Effector memory CD8-positive, alpha-beta T cell (primary cell): ENCODE measurements around the gene GRID1.

Experiments
- ATAC-seq: fragments of 150-1000 bp; cut with Tn5 transposase; replicated peaks from 2 replicates; pipeline ENCODE4 v1.10.0; 2021; ENCODE audit warnings: mild to moderate bottlenecking, moderate library complexity
- DNase-seq, 3 experiments: peaks; one replicate each; pipeline ENCODE4 v3.0.0; 2021
- H3K27ac Mint-ChIP-seq, 2 donors: one replicate each; pipeline ENCODE4 v1.8.0; 2022; ENCODE audit warnings: mild to moderate bottlenecking in 2 of 2, mixed read lengths in 2 of 2, moderate library complexity in 2 of 2
- H3K27me3 Mint-ChIP-seq, 2 donors: one replicate each; pipeline ENCODE4 v1.8.0; 2022; ENCODE audit warnings: mixed read lengths in 2 of 2
- H3K36me3 Mint-ChIP-seq: one replicate; pipeline ENCODE4 v1.8.0; 2022; ENCODE audit warnings: mild to moderate bottlenecking, moderate library complexity, mixed read lengths; ENCODE audit not compliant: insufficient read depth
- H3K4me1 Mint-ChIP-seq, 2 donors: one replicate each; pipeline ENCODE4 v1.8.0; 2022; ENCODE audit warnings: low read depth in 2 of 2, mixed read lengths in 2 of 2
- H3K4me3 Mint-ChIP-seq, 2 donors: one replicate each; pipeline ENCODE4 v1.8.0; 2022; ENCODE audit warnings: mild to moderate bottlenecking in 2 of 2, mixed read lengths in 2 of 2, moderate library complexity in 2 of 2
- H3K9me3 Mint-ChIP-seq, 2 donors: one replicate each; pipeline ENCODE4 v1.8.0; 2022; ENCODE audit warnings: mixed read lengths in 2 of 2

GRID1 gene

DNA sequence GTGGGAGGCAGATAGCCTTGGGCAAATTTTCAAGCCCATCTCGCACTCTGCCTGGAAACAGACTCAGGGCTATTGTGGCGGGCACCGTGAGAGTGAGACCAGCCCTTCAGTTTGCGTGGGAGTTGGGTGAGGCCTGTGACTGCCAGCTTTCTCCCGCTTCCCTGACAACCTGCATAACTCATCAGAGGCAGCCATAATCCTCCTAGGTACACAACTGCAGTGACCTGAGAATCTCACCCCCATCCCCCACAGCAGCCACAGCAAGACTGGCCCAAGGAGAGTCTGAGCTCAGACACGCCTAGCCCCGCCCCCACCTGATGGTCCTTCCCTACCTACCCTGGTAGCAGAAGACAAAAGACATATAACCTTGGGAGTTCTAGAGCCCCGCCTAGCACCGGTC is 275.4 kb downstream of the GRID1 start:
- Mint-ChIP-seq H3K27me3 (peaks cover 16 to 31% of the 10 kb centered on the region in 2 donors), H3K9me3 (no peaks in the 10 kb centered on the region), H3K27ac (no peak overlapping the region), H3K4me3 (no peak overlapping the region), H3K4me1 (no peaks in the 10 kb centered on the region), H3K36me3 (no peaks in the 10 kb centered on the region)
- ATAC-seq (no peak), DNase-seq (no peak)

DNA sequence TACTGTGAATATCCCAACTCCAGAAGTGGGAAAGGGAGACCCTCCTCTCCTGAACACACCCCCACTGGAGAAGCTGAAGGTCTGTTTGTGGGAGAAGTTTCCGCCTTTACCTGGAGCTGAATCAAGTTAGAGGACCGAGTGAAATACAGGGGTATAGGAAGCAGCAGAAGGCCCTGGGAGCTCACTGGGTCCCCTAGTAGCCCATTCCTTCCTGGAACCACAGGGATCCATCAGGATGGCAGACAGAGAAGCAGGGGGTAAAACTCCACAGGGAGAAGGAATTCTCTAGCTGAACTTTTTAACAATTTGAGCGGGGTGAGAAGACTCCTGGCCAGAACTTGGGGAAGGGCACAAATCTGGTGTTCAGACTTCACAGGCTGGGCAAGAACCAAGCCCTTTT is 275.8 kb downstream of the GRID1 start:
- no peak overlapping the region for H3K4me3 Mint-ChIP-seq
- H3K4me1 Mint-ChIP-seq, result no peaks in the 10 kb centered on the region
- no peaks in the 10 kb centered on the region for H3K36me3 Mint-ChIP-seq
- H3K27me3 Mint-ChIP-seq, result peaks cover 20 to 35% of the 10 kb centered on the region in 2 donors
- DNase-seq (no peak), ATAC-seq (no peak)
- no peak overlapping the region for H3K27ac Mint-ChIP-seq
- H3K9me3 Mint-ChIP-seq, result no peaks in the 10 kb centered on the region

- H3K9me3 Mint-ChIP-seq, result no peaks in the 10 kb centered on the region
- no peak overlapping the region for H3K27ac Mint-ChIP-seq
- no peak overlapping the region for H3K4me3 Mint-ChIP-seq
- DNase-seq (no peak), ATAC-seq (no peak)
- H3K4me1 Mint-ChIP-seq, result no peaks in the 10 kb centered on the region
- H3K27me3 Mint-ChIP-seq, result peaks cover 32 to 43% of the 10 kb centered on the region in 2 donors
- H3K36me3 Mint-ChIP-seq, result no peaks in the 10 kb centered on the region
These were observed 278.9 kb downstream of the GRID1 start for GRCh38 chr10:86087716-86088115.

DNA sequence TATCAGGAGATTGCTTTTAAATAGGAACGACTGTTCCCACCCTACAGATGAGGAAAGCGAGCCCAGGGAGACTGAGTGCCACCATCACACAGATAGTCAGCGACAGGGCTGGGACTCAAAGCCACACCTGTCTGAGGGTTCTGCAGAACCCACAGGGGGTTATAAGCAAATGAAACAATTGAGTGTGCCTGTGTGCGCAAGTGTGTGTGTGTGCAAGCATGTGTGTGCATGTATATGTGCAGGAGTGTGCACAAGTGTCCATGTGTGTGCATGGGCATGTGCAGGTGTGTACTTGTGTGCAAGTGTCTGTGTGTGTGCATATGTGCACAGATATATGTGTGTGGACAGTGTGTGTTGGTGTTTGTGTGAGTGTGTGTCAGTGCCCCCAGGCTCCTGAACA is 280.2 kb downstream of the GRID1 start:
- Mint-ChIP-seq H3K4me3 (no peak overlapping the region), H3K9me3 (no peaks in the 10 kb centered on the region), H3K27ac (no peak overlapping the region), H3K36me3 (no peaks in the 10 kb centered on the region), H3K27me3 (peaks cover 33 to 43% of the 10 kb centered on the region in 2 donors), H3K4me1 (no peaks in the 10 kb centered on the region)
- ATAC-seq (no peak), DNase-seq (no peak)

DNA sequence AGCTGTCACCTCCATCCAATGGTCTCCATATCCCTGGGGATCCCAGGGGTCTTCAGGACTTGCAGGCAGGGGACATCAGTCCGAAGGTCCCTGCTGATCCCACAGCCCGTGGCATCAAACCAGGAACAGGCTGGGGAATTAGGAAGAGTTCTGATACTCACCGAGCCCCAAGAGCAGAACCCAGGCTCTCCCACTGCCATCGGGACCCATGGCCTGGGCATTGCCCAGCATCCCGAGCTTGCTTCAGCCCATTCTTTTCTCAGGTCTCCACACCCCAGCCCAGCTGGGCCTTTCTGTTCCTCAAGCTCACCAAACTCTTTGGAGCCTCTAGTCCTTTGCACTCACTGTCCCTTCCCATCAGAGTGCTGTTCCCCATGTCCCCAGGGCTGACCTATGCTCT is 280.9 kb downstream of the GRID1 start:
- Mint-ChIP-seq H3K9me3 (no peaks in the 10 kb centered on the region), H3K4me1 (no peaks in the 10 kb centered on the region), H3K27ac (no peak overlapping the region), H3K27me3 (peaks cover 40 to 41% of the 10 kb centered on the region in 2 donors), H3K36me3 (no peaks in the 10 kb centered on the region), H3K4me3 (no peak overlapping the region)
- ATAC-seq (no peak), DNase-seq (no peak)

- DNase-seq, result no peak
- H3K27ac Mint-ChIP-seq, result no peak overlapping the region
- H3K36me3 Mint-ChIP-seq, result no peaks in the 10 kb centered on the region
These were observed 281.5 kb downstream of the GRID1 start for GRCh38 chr10:86085136-86085535.

DNA sequence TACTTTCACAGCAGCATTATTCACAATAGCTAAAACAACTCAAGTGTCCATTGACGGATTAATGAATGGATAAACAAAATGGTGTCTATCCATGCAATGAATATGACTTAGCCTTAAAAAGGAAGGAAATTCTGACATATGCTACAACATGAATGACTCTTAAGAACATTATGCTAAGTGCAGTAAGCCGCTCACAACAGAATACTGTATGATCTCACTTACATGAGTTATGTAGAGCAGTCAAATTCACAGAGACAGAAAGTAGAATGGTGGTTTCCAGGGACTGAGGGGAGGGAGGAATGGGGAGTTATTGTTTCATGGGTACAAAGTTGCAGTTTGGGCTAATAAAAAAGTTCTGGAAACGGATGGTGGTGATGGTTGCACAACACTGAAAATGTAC is 282.0 kb downstream of the GRID1 start:
- Mint-ChIP-seq H3K4me1 (no peaks in the 10 kb centered on the region), H3K27ac (no peak overlapping the region), H3K4me3 (no peak overlapping the region), H3K9me3 (no peaks in the 10 kb centered on the region), H3K36me3 (no peaks in the 10 kb centered on the region), H3K27me3 (peaks cover 37 to 41% of the 10 kb centered on the region in 2 donors)
- no peak for ATAC-seq
- no peak for DNase-seq

More at GRCh38 chr10:86085136-86085535, 281.5 kb downstream of the GRID1 start:
- peaks cover 37 to 41% of the 10 kb centered on the region in 2 donors for H3K27me3 Mint-ChIP-seq
- no peak for ATAC-seq
- no peak overlapping the region for H3K4me3 Mint-ChIP-seq
- H3K4me1 Mint-ChIP-seq, result no peaks in the 10 kb centered on the region
- no peaks in the 10 kb centered on the region for H3K9me3 Mint-ChIP-seq

DNA sequence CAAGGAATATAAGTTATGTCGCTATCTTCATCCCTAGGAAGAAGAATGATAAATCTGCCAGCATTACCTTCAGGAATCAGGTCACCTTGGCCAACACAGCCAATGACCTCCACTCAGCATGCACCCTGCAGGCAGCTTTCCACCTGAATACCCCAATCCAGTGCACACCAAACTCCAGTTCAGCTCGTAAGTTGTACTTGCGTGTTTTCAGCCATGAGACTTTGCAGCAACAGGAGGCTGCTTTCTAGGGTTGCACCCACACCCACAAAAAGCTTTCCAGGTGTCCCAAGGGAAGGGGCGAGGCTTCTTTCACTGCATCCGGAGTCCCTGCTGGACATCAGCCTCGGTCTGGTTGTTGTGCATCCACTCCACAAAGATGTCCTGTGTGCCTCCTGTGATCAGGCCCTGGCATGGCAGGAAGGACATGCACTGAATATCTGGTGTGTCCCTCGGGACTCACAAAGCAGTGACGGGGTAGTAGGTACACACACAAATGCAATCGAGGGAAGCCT is 282.9 kb downstream of the GRID1 start:
- no peak overlapping the region for H3K4me3 Mint-ChIP-seq
- no peaks in the 10 kb centered on the region for H3K36me3 Mint-ChIP-seq
- H3K9me3 Mint-ChIP-seq, result no peaks in the 10 kb centered on the region
- ATAC-seq (no peak), DNase-seq (no peak)
- peaks cover 31 to 43% of the 10 kb centered on the region in 2 donors for H3K27me3 Mint-ChIP-seq
- no peak overlapping the region for H3K27ac Mint-ChIP-seq
- no peaks in the 10 kb centered on the region for H3K4me1 Mint-ChIP-seq

DNA sequence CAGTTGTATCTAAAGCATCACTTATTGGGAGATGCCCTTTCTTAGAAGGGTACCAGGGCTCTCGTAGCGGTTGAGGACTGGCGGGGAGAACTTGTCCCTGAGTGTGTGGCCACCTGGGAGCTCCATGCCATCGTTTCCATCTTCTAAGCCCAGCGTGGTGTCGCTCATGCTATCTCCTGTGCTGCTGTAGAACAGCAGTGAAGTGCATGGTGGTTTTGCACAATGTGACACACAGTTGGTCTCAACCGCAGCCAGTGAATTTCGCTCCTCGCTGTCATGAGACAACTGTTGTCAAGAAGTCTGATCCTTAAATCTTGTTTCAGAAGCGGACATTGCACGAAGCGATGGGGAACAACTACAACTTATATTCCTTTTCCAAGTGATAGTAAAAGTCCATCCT is 283.4 kb downstream of the GRID1 start:
- Mint-ChIP-seq H3K9me3 (no peaks in the 10 kb centered on the region), H3K4me1 (no peaks in the 10 kb centered on the region), H3K4me3 (no peak overlapping the region), H3K27me3 (peaks cover 26 to 44% of the 10 kb centered on the region in 2 donors), H3K36me3 (no peaks in the 10 kb centered on the region), H3K27ac (no peak overlapping the region)
- DNase-seq (no peak), ATAC-seq (no peak)

DNA sequence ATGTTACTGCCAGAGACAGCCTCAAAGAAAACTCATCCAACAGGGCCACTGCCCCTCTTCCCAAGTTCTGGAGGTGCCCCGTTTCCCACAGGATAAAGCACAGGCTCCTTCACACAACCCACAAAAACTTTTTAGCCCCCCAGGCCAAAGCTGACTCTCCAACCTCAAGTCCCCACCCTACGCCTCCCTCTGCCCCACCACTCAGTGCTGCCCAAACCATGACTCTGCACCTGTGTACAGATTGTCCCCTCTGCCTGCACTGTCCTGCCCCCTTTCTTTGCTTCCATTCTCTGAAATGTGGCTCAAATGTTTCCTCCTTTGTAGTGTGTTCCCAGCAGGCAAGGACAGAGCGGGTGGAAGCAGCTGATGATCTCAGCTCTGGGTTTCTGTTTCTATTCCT is 284.0 kb downstream of the GRID1 start:
- H3K27me3 Mint-ChIP-seq, result peaks cover 21 to 41% of the 10 kb centered on the region in 2 donors
- H3K9me3 Mint-ChIP-seq, result no peaks in the 10 kb centered on the region
- DNase-seq (no peak), ATAC-seq (no peak)
- no peak overlapping the region for H3K4me3 Mint-ChIP-seq
- no peaks in the 10 kb centered on the region for H3K36me3 Mint-ChIP-seq
- H3K27ac Mint-ChIP-seq, result no peak overlapping the region
- no peaks in the 10 kb centered on the region for H3K4me1 Mint-ChIP-seq

- Mint-ChIP-seq H3K4me3 (no peak overlapping the region), H3K27ac (no peak overlapping the region), H3K27me3 (peaks cover 13 to 42% of the 10 kb centered on the region in 2 donors), H3K36me3 (no peaks in the 10 kb centered on the region), H3K4me1 (no peaks in the 10 kb centered on the region), H3K9me3 (peaks cover 0 to 2% of the 10 kb centered on the region in 2 donors)
- no peak for DNase-seq
- no peak for ATAC-seq
These were observed 287.5 kb downstream of the GRID1 start for GRCh38 chr10:86079088-86079487.

DNA sequence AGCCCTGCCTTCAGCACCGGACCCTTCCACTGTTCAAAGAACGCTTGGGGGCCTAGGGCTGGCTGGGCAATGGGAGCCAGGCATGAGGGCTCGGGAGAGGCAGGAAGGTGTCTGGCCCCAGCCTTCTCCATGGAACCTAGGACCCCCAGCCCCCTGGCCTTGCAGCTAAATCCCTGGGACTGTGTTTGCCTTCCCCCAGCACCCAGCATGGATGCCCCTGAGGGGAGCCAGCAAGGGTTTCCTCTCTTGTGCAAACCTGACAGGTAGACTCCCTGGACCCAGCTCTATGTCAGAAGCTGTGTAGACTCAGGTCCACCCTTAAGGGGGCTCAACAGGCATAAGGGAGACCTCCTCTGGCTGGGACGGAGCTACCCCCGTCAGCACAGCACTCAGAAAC is 288.0 kb downstream of the GRID1 start:
- H3K4me1 Mint-ChIP-seq, result no peaks in the 10 kb centered on the region
- no peak for DNase-seq

GRCh38 chr10:86077871-86078638 is 288.5 kb downstream of the GRID1 start:
- Mint-ChIP-seq H3K36me3 (no peaks in the 10 kb centered on the region), H3K4me1 (no peaks in the 10 kb centered on the region), H3K27me3 (peaks cover 7 to 36% of the 10 kb centered on the region in 2 donors), H3K4me3 (no peak overlapping the region), H3K9me3 (peaks cover 0 to 2% of the 10 kb centered on the region in 2 donors), H3K27ac (no peak overlapping the region)
- ATAC-seq (no peak), DNase-seq (no peak)

More for the DNA sequence above, 288.0 kb downstream of the GRID1 start:
- no peak overlapping the region for H3K4me3 Mint-ChIP-seq
- no peak for ATAC-seq
- H3K27ac Mint-ChIP-seq, result no peak overlapping the region
- H3K36me3 Mint-ChIP-seq, result no peaks in the 10 kb centered on the region
- H3K27me3 Mint-ChIP-seq, result peaks cover 8 to 38% of the 10 kb centered on the region in 2 donors
- peaks cover 0 to 2% of the 10 kb centered on the region in 2 donors for H3K9me3 Mint-ChIP-seq

DNA sequence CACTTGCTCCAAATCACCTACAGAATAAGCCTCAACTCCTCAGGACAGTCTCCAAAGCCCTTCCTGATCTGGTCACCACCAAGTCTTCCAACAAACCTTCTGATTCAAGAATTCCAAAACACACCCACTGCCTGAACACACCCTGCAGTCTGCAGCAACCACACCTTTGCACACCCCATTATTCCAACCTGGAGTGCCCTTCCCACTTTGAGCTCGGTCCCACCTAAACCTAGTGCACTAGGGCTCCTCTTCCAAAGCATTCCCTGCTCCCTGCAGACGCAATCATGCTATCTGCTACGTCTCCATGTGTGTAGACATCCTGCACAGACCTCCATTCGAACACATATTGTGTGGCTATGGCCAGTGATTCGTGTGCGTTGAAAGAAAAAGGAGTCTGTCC is 289.3 kb downstream of the GRID1 start:
- no peaks in the 10 kb centered on the region for H3K36me3 Mint-ChIP-seq
- peaks cover 7 to 36% of the 10 kb centered on the region in 2 donors for H3K27me3 Mint-ChIP-seq
- no peak for DNase-seq
- H3K9me3 Mint-ChIP-seq, result peaks cover 0 to 2% of the 10 kb centered on the region in 2 donors
- no peak overlapping the region for H3K27ac Mint-ChIP-seq
- no peak overlapping the region for H3K4me3 Mint-ChIP-seq
- ATAC-seq, result no peak
- H3K4me1 Mint-ChIP-seq, result no peaks in the 10 kb centered on the region
